HCT116 (cell line): ENCODE results near the gene ABR. TPM values are rescaled to one million over a fixed set of nuclear protein-coding genes. Genes with fewer than 3 reads are reported as not detected.

ENCODE experiments used
- ATAC-seq: fragments of 200-7000 bp; cut with Tn5 transposase; 2 replicates; pipeline ENCODE4 v1.9.1; 2020; ENCODE audit warnings: mild to moderate bottlenecking, moderate library complexity
- BruUV-seq: library from RNA; stranded (reverse); fragments of 400-500 nt; replicated peaks from 2 replicates; lab custom pipeline; 2021; lab: Mats Ljungman, UMichigan
- CTCF ChIA-PET: fragments of 300-600 bp; sonication (Branson Sonifier 250); formaldehyde crosslinking; loops from one replicate; lab custom pipeline; 2021; ENCODE audit warnings: antibody characterized with exemption; lab: Charles Lee
- POLR2A ChIA-PET: fragments of 300-600, 350-600 bp; sonication (Branson Sonifier 250); formaldehyde crosslinking; loops from one replicate; lab custom pipeline; 2021; ENCODE audit warnings: antibody characterized with exemption; lab: Charles Lee
- RAD21 ChIA-PET, 2 experiments: fragments of 300-600 bp; sonication (Branson Sonifier 250); formaldehyde crosslinking; loops; one replicate each; lab custom pipeline; 2023; ENCODE audit warnings: low total read pairs in 2 of 2; ENCODE audit not compliant: uncharacterized antibody in 2 of 2, unreplicated experiment in 2 of 2, low non-redundant PET in 1 of 2; lab: Charles Lee
- DNase-seq: peaks from one replicate; pipeline ENCODE4 v3.0.0-alpha.2; 2010; ENCODE audit warnings: low read depth, low spot score
- H2AFZ ChIP-seq: fragments of 200-600 bp; shearing (Covaris generic), sonication (generic); 2 replicates; pipeline ENCODE4 v1.6.1; 2017; ENCODE audit warnings: low read depth, mixed run types, mixed read lengths, antibody characterized with exemption, low read length; ENCODE audit not compliant: poor library complexity, severe bottlenecking
- H3K27ac ChIP-seq: 2 replicates; pipeline ENCODE4 v1.5.1; 2012; ENCODE audit warnings: low read depth, low read length
- H3K27me3 ChIP-seq: fragments of 200-600 bp; sonication (generic); 2 replicates; pipeline ENCODE4 v1.6.1; 2016; ENCODE audit warnings: mixed run types, low read length, mixed read lengths; ENCODE audit not compliant: insufficient read depth
- H3K36me3 ChIP-seq, 2 experiments: fragments of 200-500 bp in 1 of 2; fragments of 200-600 bp in 1 of 2; sonication (Bioruptor generic) in 1 of 2; sonication (generic) in 1 of 2; 2 replicates each; pipeline versions ENCODE4 v1.5.1 to v1.6.1; 2014 to 2016; ENCODE audit warnings: low read length in 2 of 2, inconsistent platforms in 1 of 2, mixed read lengths in 1 of 2, mixed run types in 1 of 2; ENCODE audit not compliant: insufficient read depth in 2 of 2, control insufficient read depth in 1 of 2
- H3K4me1 ChIP-seq, 2 experiments: fragments of 200-600 bp in 1 of 2; sonication (generic) in 1 of 2; 2 replicates each; pipeline versions ENCODE4 v1.5.1 to v1.6.1; 2012 to 2017; ENCODE audit warnings: low read length in 2 of 2, inconsistent platforms in 1 of 2, mild to moderate bottlenecking in 1 of 2, mixed read lengths in 1 of 2, mixed run types in 1 of 2, moderate library complexity in 1 of 2; ENCODE audit not compliant: insufficient read depth in 2 of 2, control insufficient read depth in 1 of 2
- H3K4me2 ChIP-seq: fragments of 200-600 bp; sonication (generic); 2 replicates; pipeline ENCODE4 v1.6.1; 2017; ENCODE audit warnings: mixed run types, low read length, mixed read lengths
- H3K4me3 ChIP-seq, 2 experiments: fragments of 200-600 bp in 1 of 2; sonication (generic) in 1 of 2; replicated peaks in 1 of 2; 2 replicates each; pipeline ENCODE4 v1.5.1; 2011 to 2016; ENCODE audit warnings: low read length in 2 of 2, control low read depth in 1 of 2, low read depth in 1 of 2, mild to moderate bottlenecking in 1 of 2, mixed read lengths in 1 of 2, mixed run types in 1 of 2
- H3K79me2 ChIP-seq: fragments of 200-600 bp; sonication (generic); 2 replicates; pipeline ENCODE4 v1.6.1; 2017; ENCODE audit warnings: mild to moderate bottlenecking, mixed run types, low read length, moderate library complexity, mixed read lengths; ENCODE audit not compliant: insufficient read depth
- H3K9ac ChIP-seq: fragments of 200-600 bp; sonication (generic); 2 replicates; pipeline ENCODE4 v1.6.1; 2016; ENCODE audit warnings: low read length, mixed read lengths
- H3K9me2 ChIP-seq: fragments of 200-600 bp; sonication (generic), shearing (Covaris generic); 2 replicates; pipeline ENCODE4 v1.6.1; 2017; ENCODE audit warnings: mixed run types, mild to moderate bottlenecking, moderate library complexity; ENCODE audit not compliant: insufficient read depth
- H3K9me3 ChIP-seq, 2 experiments: fragments of 200-500 bp in 1 of 2; fragments of 200-600 bp in 1 of 2; sonication (Bioruptor generic) in 1 of 2; sonication (generic) in 1 of 2; 2 replicates each; pipeline ENCODE4 v1.6.1; 2014 to 2017; ENCODE audit warnings: low read length in 2 of 2, mixed read lengths in 2 of 2, inconsistent platforms in 1 of 2, low read depth in 1 of 2, mild to moderate bottlenecking in 1 of 2, mixed run types in 1 of 2, moderate library complexity in 1 of 2; ENCODE audit not compliant: control insufficient read depth in 1 of 2, insufficient read depth in 1 of 2
- H4K20me1 ChIP-seq: fragments of 200-600 bp; sonication (generic), shearing (Covaris generic); 2 replicates; pipeline ENCODE4 v1.6.1; 2017; ENCODE audit warnings: mixed run types, mild to moderate bottlenecking, moderate library complexity; ENCODE audit not compliant: insufficient read depth
- CBX3 ChIP-seq: IDR thresholded peaks from 2 replicates; pipeline ENCODE4 v1.6.1; 2012; ENCODE audit warnings: low read depth
- CEBPB ChIP-seq: IDR thresholded peaks from 2 replicates; pipeline ENCODE4 v1.6.1; 2012; ENCODE audit warnings: low read depth
- EGR1 ChIP-seq: IDR thresholded peaks from 2 replicates; pipeline ENCODE4 v1.6.1; 2012; ENCODE audit warnings: low read depth
- ELF1 ChIP-seq: IDR thresholded peaks from 2 replicates; pipeline ENCODE4 v1.6.1; 2012; ENCODE audit warnings: low read depth, borderline replicate concordance
- EZH2 ChIP-seq: fragments of 200-600 bp; sonication (generic); IDR thresholded peaks from 2 replicates; pipeline ENCODE4 v1.6.1; 2017; ENCODE audit warnings: antibody characterized with exemption, mixed run types
- EZH2phosphoT487 ChIP-seq: fragments of 200-600 bp; IDR thresholded peaks from 2 replicates; pipeline ENCODE4 v1.6.1; 2018; ENCODE audit warnings: antibody characterized with exemption, borderline replicate concordance
- FOSL1 ChIP-seq: IDR thresholded peaks from 2 replicates; pipeline ENCODE4 v1.6.1; 2012; ENCODE audit warnings: low read depth
- POLR2A ChIP-seq: IDR thresholded peaks from 2 replicates; pipeline ENCODE4 v1.7.0; 2011; ENCODE audit warnings: borderline replicate concordance; ENCODE audit not compliant: insufficient read depth, insufficient read length; ENCODE audit errors: extremely low read depth
- SIN3A ChIP-seq: IDR thresholded peaks from 2 replicates; pipeline ENCODE4 v1.6.1; 2012; ENCODE audit warnings: low read depth
- SP1 ChIP-seq: IDR thresholded peaks from 2 replicates; pipeline ENCODE4 v1.6.1; 2012; ENCODE audit warnings: low read depth
- SRF ChIP-seq: IDR thresholded peaks from 2 replicates; pipeline ENCODE4 v1.6.1; 2012; ENCODE audit warnings: low read depth
- TCF7L2 ChIP-seq: IDR thresholded peaks from 2 replicates; pipeline ENCODE4 v1.7.0; 2011; ENCODE audit warnings: borderline replicate concordance, inconsistent platforms; ENCODE audit not compliant: insufficient read depth, insufficient read length; ENCODE audit errors: extremely low read depth
- YY1 ChIP-seq: IDR thresholded peaks from 2 replicates; pipeline ENCODE4 v1.6.1; 2011; ENCODE audit warnings: low read length, low read depth, moderate library complexity, mild to moderate bottlenecking; ENCODE audit not compliant: insufficient replicate concordance; ENCODE audit errors: extremely low read depth
- intact Hi-C: fragments of 100-400 bp; cut with micrococcal nuclease; formaldehyde crosslinking; loops from 2 replicates; pipeline ENCODE4 v1.10.0; 2022
- total RNA-seq: library from RNA; stranded (reverse); gene quantifications from one replicate; pipeline ENCODE4 v1.2.1, GENCODE V29; 2021; ENCODE audit not compliant: unreplicated experiment
- TF ChIP-seq, protein P1 (sequence below): IDR thresholded peaks from 2 replicates; pipeline ENCODE4 v1.6.1; 2012
- TF ChIP-seq, protein P2 (sequence below): IDR thresholded peaks from 2 replicates; pipeline ENCODE4 v1.6.1; 2012; ENCODE audit warnings: low read depth
- TF ChIP-seq, protein P3 (sequence below): IDR thresholded peaks from 2 replicates; pipeline ENCODE4 v1.6.1; 2011; ENCODE audit warnings: mild to moderate bottlenecking, low read length, moderate library complexity; ENCODE audit not compliant: insufficient replicate concordance; ENCODE audit errors: extremely low read depth
- TF ChIP-seq, protein P4 (sequence below), 3 experiments: fragments of 200-600 bp in 1 of 3; sonication (generic) in 1 of 3; IDR thresholded peaks in 2 of 3; conservative IDR thresholded peaks in 1 of 3; 2 replicates each; pipeline ENCODE4 v1.5.1; 2012 to 2017; ENCODE audit warnings: low read depth in 2 of 3, low read length in 2 of 3, antibody characterized with exemption in 1 of 3, borderline replicate concordance in 1 of 3, control low read depth in 1 of 3, mild to moderate bottlenecking in 1 of 3, mixed read lengths in 1 of 3, mixed run types in 1 of 3, moderate library complexity in 1 of 3; ENCODE audit not compliant: insufficient read depth in 1 of 3
- TF ChIP-seq, protein P5 (sequence below): IDR thresholded peaks from 2 replicates; pipeline ENCODE4 v1.6.1; 2012

Gene ABR
- total RNA-seq, 1 experiment from 2014 or later, result 58.5 TPM

GRCh38 chr17:1077581-1077985 lies 102.2 kb downstream of the ABR start:
- ChIA-PET POLR2A (no interaction called here), CTCF (no interaction called here), RAD21 (no interaction called here)
- no peak for DNase-seq
- intact Hi-C loops, result no loop called here
- Histone ChIP-seq H3K9ac (no peak overlapping the region), H3K9me2 (no peaks in the 10 kb centered on the region), H4K20me1 (no peaks in the 10 kb centered on the region), H3K9me3 (no peaks in the 10 kb centered on the region), H3K4me2 (no peak overlapping the region), H3K36me3 (no peaks in the 10 kb centered on the region; a peak in 1 of 4 replicates), H3K27me3 (no peaks in the 10 kb centered on the region), H3K79me2 (no peaks in the 10 kb centered on the region), H3K27ac (no peak overlapping the region), H2AFZ (no peak overlapping the region), H3K4me1 (peaks cover 24 to 35% of the 10 kb centered on the region in 2 experiments), H3K4me3 (no peak overlapping the region)
- no peak for ATAC-seq
- BruUV-seq, result no TSS peak
- TF ChIP-seq POLR2A (no peak), EGR1 (no peak), CBX3 (no peak), FOSL1 (no peak), EZH2 (no peak), SRF (no peak), CEBPB (no peak), SP1 (no peak), EZH2phosphoT487 (no peak), SIN3A (no peak), YY1 (no peak), ELF1 (no peak), TCF7L2 (no peak)
- TF ChIP-seq, protein P1, sequence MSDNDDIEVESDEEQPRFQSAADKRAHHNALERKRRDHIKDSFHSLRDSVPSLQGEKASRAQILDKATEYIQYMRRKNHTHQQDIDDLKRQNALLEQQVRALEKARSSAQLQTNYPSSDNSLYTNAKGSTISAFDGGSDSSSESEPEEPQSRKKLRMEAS, result no peak
- TF ChIP-seq, protein P2, sequence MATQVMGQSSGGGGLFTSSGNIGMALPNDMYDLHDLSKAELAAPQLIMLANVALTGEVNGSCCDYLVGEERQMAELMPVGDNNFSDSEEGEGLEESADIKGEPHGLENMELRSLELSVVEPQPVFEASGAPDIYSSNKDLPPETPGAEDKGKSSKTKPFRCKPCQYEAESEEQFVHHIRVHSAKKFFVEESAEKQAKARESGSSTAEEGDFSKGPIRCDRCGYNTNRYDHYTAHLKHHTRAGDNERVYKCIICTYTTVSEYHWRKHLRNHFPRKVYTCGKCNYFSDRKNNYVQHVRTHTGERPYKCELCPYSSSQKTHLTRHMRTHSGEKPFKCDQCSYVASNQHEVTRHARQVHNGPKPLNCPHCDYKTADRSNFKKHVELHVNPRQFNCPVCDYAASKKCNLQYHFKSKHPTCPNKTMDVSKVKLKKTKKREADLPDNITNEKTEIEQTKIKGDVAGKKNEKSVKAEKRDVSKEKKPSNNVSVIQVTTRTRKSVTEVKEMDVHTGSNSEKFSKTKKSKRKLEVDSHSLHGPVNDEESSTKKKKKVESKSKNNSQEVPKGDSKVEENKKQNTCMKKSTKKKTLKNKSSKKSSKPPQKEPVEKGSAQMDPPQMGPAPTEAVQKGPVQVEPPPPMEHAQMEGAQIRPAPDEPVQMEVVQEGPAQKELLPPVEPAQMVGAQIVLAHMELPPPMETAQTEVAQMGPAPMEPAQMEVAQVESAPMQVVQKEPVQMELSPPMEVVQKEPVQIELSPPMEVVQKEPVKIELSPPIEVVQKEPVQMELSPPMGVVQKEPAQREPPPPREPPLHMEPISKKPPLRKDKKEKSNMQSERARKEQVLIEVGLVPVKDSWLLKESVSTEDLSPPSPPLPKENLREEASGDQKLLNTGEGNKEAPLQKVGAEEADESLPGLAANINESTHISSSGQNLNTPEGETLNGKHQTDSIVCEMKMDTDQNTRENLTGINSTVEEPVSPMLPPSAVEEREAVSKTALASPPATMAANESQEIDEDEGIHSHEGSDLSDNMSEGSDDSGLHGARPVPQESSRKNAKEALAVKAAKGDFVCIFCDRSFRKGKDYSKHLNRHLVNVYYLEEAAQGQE, result no peak
- TF ChIP-seq, protein P3, sequence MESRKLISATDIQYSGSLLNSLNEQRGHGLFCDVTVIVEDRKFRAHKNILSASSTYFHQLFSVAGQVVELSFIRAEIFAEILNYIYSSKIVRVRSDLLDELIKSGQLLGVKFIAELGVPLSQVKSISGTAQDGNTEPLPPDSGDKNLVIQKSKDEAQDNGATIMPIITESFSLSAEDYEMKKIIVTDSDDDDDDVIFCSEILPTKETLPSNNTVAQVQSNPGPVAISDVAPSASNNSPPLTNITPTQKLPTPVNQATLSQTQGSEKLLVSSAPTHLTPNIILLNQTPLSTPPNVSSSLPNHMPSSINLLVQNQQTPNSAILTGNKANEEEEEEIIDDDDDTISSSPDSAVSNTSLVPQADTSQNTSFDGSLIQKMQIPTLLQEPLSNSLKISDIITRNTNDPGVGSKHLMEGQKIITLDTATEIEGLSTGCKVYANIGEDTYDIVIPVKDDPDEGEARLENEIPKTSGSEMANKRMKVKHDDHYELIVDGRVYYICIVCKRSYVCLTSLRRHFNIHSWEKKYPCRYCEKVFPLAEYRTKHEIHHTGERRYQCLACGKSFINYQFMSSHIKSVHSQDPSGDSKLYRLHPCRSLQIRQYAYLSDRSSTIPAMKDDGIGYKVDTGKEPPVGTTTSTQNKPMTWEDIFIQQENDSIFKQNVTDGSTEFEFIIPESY, result no peak
- TF ChIP-seq, protein P4, sequence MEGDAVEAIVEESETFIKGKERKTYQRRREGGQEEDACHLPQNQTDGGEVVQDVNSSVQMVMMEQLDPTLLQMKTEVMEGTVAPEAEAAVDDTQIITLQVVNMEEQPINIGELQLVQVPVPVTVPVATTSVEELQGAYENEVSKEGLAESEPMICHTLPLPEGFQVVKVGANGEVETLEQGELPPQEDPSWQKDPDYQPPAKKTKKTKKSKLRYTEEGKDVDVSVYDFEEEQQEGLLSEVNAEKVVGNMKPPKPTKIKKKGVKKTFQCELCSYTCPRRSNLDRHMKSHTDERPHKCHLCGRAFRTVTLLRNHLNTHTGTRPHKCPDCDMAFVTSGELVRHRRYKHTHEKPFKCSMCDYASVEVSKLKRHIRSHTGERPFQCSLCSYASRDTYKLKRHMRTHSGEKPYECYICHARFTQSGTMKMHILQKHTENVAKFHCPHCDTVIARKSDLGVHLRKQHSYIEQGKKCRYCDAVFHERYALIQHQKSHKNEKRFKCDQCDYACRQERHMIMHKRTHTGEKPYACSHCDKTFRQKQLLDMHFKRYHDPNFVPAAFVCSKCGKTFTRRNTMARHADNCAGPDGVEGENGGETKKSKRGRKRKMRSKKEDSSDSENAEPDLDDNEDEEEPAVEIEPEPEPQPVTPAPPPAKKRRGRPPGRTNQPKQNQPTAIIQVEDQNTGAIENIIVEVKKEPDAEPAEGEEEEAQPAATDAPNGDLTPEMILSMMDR (IDR thresholded peaks at IDR 0.05 in 2 of 3, conservative IDR thresholded peaks at IDR 0.05 in 1 of 3; ENCODE audit: borderline replicate concordance in 1 of 3, insufficient read depth in 1 of 3, low read depth in 2 of 3, low read length in 2 of 3), result no peak
- TF ChIP-seq, protein P5, sequence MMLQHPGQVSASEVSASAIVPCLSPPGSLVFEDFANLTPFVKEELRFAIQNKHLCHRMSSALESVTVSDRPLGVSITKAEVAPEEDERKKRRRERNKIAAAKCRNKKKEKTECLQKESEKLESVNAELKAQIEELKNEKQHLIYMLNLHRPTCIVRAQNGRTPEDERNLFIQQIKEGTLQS, result no peak
